Caco-2 (cell line): Measurements from ENCODE around the gene SMURF1. TPM values are rescaled to one million over a fixed set of nuclear protein-coding genes. Genes with fewer than 3 reads are reported as not detected.

Experiments
- BruUV-seq: library from RNA; stranded (reverse); fragments of 400-500 nt; replicated peaks from 2 replicates; lab custom pipeline; 2021; lab: Mats Ljungman, UMichigan
- CTCF ChIA-PET: fragments of 300-600 bp; sonication (Branson Sonifier 250); formaldehyde crosslinking; loops from one replicate; lab custom pipeline; 2022; ENCODE audit warnings: antibody characterized with exemption; lab: Charles Lee
- POLR2A ChIA-PET: fragments of 300-600 bp; sonication (Branson Sonifier 250); formaldehyde crosslinking; loops from one replicate; lab custom pipeline; 2022; ENCODE audit warnings: antibody characterized with exemption; lab: Charles Lee
- DNase-seq, 2 experiments: peaks; one replicate each; pipeline versions ENCODE4 v3.0.0 to v3.0.0-alpha.2; 2020 to 2022
- H3K27me3 ChIP-seq: replicated peaks from 2 replicates; pipeline ENCODE4 v1.6.0; 2011; ENCODE audit warnings: low read length; ENCODE audit not compliant: control insufficient read depth, insufficient read depth
- H3K36me3 ChIP-seq: 2 replicates; pipeline ENCODE4 v1.5.1; 2011; ENCODE audit warnings: low read length; ENCODE audit not compliant: control insufficient read depth, insufficient read depth
- H3K4me1 ChIP-seq: fragments of 250-450 bp; sonication (Bioruptor Pico); 2 replicates; pipeline ENCODE4 v1.5.1; 2020; ENCODE audit warnings: mild to moderate bottlenecking
- H3K4me3 ChIP-seq: 2 replicates; pipeline ENCODE4 v1.5.1; 2011; ENCODE audit warnings: low read depth, mild to moderate bottlenecking, control low read depth, low read length
- H3K9me3 ChIP-seq: fragments of 250-450 bp; sonication (Bioruptor Pico); 2 replicates; pipeline ENCODE4 v1.5.1; 2020; ENCODE audit warnings: mild to moderate bottlenecking, moderate library complexity
- H3K27ac Mint-ChIP-seq: one replicate; pipeline ENCODE4 v1.8.0; 2022; ENCODE audit warnings: mixed read lengths; ENCODE audit not compliant: unreplicated experiment
- H3K27me3 Mint-ChIP-seq: one replicate; pipeline ENCODE4 v1.8.0; 2022; ENCODE audit warnings: mixed read lengths; ENCODE audit not compliant: insufficient read depth, unreplicated experiment
- H3K36me3 Mint-ChIP-seq: one replicate; pipeline ENCODE4 v1.8.0; 2022; ENCODE audit warnings: mild to moderate bottlenecking, mixed read lengths; ENCODE audit not compliant: insufficient read depth, unreplicated experiment
- H3K4me1 Mint-ChIP-seq: one replicate; pipeline ENCODE4 v1.8.0; 2022; ENCODE audit warnings: low read depth, mixed read lengths; ENCODE audit not compliant: unreplicated experiment
- H3K4me3 Mint-ChIP-seq: one replicate; pipeline ENCODE4 v1.8.0; 2022; ENCODE audit warnings: mild to moderate bottlenecking, moderate library complexity, mixed read lengths; ENCODE audit not compliant: unreplicated experiment
- H3K9me3 Mint-ChIP-seq: one replicate; pipeline ENCODE4 v1.8.0; 2022; ENCODE audit warnings: mixed read lengths; ENCODE audit not compliant: unreplicated experiment
- intact Hi-C: fragments of 100-400 bp; cut with micrococcal nuclease; formaldehyde crosslinking; loops from one replicate; pipeline ENCODE4 v1.10.0; 2022; ENCODE audit not compliant: unreplicated experiment
- total RNA-seq: library from RNA; stranded (reverse); gene quantifications from 2 replicates; pipeline ENCODE4 v1.2.3, GENCODE V29; 2022
- TF ChIP-seq, protein P1 (sequence below), 2 experiments: fragments of 200-600 bp in 1 of 2; IDR thresholded peaks; 1 replicate in 1 of 2; 2 replicates in 1 of 2; pipeline versions ENCODE4 v1.5.1 to v1.8.0; 2011 to 2022; ENCODE audit warnings: antibody characterized with exemption in 1 of 2, control low read depth in 1 of 2, inconsistent platforms in 1 of 2, low read depth in 1 of 2, low read length in 1 of 2, mild to moderate bottlenecking in 1 of 2, moderate library complexity in 1 of 2; ENCODE audit not compliant: insufficient read depth in 1 of 2, severe bottlenecking in 1 of 2, unreplicated experiment in 1 of 2

SMURF1 gene
- total RNA-seq, 1 experiment from 2014 or later: 22.5 TPM

DNA sequence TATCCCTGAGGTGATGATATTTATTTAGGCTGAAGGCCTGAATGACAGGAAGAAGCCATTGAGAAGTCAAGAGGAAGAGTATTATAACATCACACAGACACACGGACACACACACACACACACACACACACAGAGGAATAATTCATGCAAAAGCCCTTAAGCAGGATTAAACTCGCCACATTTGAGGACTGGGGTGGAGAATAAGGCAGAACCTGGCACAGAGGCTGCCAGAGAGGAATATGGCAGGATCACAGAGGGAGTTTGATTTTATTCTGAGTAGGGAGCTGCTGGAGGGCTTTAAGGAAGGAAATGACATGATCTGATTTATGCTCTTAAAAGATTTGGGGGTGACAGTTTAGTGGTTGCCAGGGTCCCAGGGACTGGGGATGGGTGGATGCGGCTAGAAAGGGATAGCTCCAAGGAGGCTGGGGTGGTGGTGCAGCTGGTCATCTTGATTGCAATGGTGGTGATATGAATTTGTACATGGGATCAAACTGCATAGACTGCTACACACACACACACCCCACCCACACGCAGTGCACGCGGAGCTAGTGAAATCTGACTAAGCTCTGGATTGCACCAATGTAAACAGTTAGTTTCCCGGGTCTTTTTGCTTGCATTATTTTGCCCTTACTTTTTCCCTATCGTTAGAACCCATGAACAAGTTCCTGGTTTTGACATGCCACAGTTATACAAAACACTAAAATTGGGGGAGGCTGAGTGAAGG is 11.2 kb downstream of the SMURF1 start:
- POLR2A ChIA-PET: no interaction called here
- TF ChIP-seq, protein P1, sequence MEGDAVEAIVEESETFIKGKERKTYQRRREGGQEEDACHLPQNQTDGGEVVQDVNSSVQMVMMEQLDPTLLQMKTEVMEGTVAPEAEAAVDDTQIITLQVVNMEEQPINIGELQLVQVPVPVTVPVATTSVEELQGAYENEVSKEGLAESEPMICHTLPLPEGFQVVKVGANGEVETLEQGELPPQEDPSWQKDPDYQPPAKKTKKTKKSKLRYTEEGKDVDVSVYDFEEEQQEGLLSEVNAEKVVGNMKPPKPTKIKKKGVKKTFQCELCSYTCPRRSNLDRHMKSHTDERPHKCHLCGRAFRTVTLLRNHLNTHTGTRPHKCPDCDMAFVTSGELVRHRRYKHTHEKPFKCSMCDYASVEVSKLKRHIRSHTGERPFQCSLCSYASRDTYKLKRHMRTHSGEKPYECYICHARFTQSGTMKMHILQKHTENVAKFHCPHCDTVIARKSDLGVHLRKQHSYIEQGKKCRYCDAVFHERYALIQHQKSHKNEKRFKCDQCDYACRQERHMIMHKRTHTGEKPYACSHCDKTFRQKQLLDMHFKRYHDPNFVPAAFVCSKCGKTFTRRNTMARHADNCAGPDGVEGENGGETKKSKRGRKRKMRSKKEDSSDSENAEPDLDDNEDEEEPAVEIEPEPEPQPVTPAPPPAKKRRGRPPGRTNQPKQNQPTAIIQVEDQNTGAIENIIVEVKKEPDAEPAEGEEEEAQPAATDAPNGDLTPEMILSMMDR (IDR thresholded peaks at IDR 0.05; ENCODE audit: insufficient read depth in 1 of 2, low read depth in 1 of 2, low read length in 1 of 2, severe bottlenecking in 1 of 2, unreplicated experiment in 1 of 2): no peak
- no peaks in the 10 kb centered on the region for H3K9me3 Mint-ChIP-seq
- CTCF ChIA-PET: no interaction called here
- H3K4me1 Mint-ChIP-seq: peaks cover 27% of the 10 kb centered on the region
- BruUV-seq: no TSS peak
- H3K27ac Mint-ChIP-seq: no peak overlapping the region
- H3K4me3 ChIP-seq: no peak overlapping the region
- peaks cover 9% of the 10 kb centered on the region; the same call in 1 of the 2 replicates for H3K4me1 ChIP-seq
- H3K27me3 ChIP-seq: no peaks in the 10 kb centered on the region
- H3K27me3 Mint-ChIP-seq: no peaks in the 10 kb centered on the region
- no peak for DNase-seq
- peaks cover 6% of the 10 kb centered on the region for H3K36me3 Mint-ChIP-seq
- no peak overlapping the region for H3K4me3 Mint-ChIP-seq
- no peaks in the 10 kb centered on the region for H3K9me3 ChIP-seq
- intact Hi-C loops: no loop called here
- H3K36me3 ChIP-seq: no peaks in the 10 kb centered on the region

- BruUV-seq: no TSS peak
- Mint-ChIP-seq H3K27me3 (no peaks in the 10 kb centered on the region), H3K27ac (no peak overlapping the region), H3K4me1 (peaks cover 25% of the 10 kb centered on the region), H3K4me3 (no peak overlapping the region), H3K9me3 (no peaks in the 10 kb centered on the region), H3K36me3 (peaks cover 6% of the 10 kb centered on the region)
- intact Hi-C loops: no loop called here
- Histone ChIP-seq H3K4me3 (no peak overlapping the region), H3K4me1 (no peaks in the 10 kb centered on the region), H3K36me3 (no peaks in the 10 kb centered on the region), H3K27me3 (no peaks in the 10 kb centered on the region), H3K9me3 (no peaks in the 10 kb centered on the region)
- ChIA-PET POLR2A (no interaction called here), CTCF (no interaction called here)
- TF ChIP-seq, protein P1 (IDR thresholded peaks at IDR 0.05; ENCODE audit: insufficient read depth in 1 of 2, low read depth in 1 of 2, low read length in 1 of 2, severe bottlenecking in 1 of 2, unreplicated experiment in 1 of 2): no peak
- no peak for DNase-seq
Measured at GRCh38 chr7:99131290-99131689, 12.6 kb downstream of the SMURF1 start.

GRCh38 chr7:99129536-99129935 is 14.4 kb downstream of the SMURF1 start:
- no peaks in the 10 kb centered on the region for H3K27me3 ChIP-seq
- POLR2A ChIA-PET: no interaction called here
- H3K36me3 ChIP-seq: no peaks in the 10 kb centered on the region
- TF ChIP-seq, protein P1 (IDR thresholded peaks at IDR 0.05; ENCODE audit: insufficient read depth in 1 of 2, low read depth in 1 of 2, low read length in 1 of 2, severe bottlenecking in 1 of 2, unreplicated experiment in 1 of 2): no peak
- H3K4me1 ChIP-seq: no peaks in the 10 kb centered on the region
- BruUV-seq: no TSS peak
- H3K4me3 ChIP-seq: no peak overlapping the region
- DNase-seq: no peak
- intact Hi-C loops: no loop called here
- no peaks in the 10 kb centered on the region for H3K9me3 ChIP-seq
- no peaks in the 10 kb centered on the region for H3K27me3 Mint-ChIP-seq
- CTCF ChIA-PET: interaction anchor here (1.2 kb wide), 1 partner anchor 8 kb away, joined by 9 read pairs; no protein-coding TSS in a partner anchor
- H3K4me3 Mint-ChIP-seq: no peak overlapping the region
- H3K27ac Mint-ChIP-seq: no peak overlapping the region
- H3K9me3 Mint-ChIP-seq: no peaks in the 10 kb centered on the region
- peaks cover 6% of the 10 kb centered on the region for H3K36me3 Mint-ChIP-seq
- H3K4me1 Mint-ChIP-seq: peaks cover 38% of the 10 kb centered on the region
